ENCODE results near the gene ALMS1.

ALMS1 gene

GRCh38 chr2:73561422-73561821 is 175.8 kb downstream of the ALMS1 start:
- H3K27ac ChIP-seq = no peak overlapping the region
- TF ChIP-seq CTCF (conservative IDR thresholded peaks at IDR 0.05) (no peak), ZFX (IDR thresholded peaks at IDR 0.05) (no peak)

GRCh38 chr2:73564986-73565385 is 179.3 kb downstream of the ALMS1 start:
- H3K27ac ChIP-seq = no peak overlapping the region
- TF ChIP-seq CTCF (conservative IDR thresholded peaks at IDR 0.05) (no peak), ZFX (IDR thresholded peaks at IDR 0.05) (no peak)

GRCh38 chr2:73566288-73566878 is 180.7 kb downstream of the ALMS1 start:
- no peak overlapping the region for H3K27ac ChIP-seq
- TF ChIP-seq CTCF (conservative IDR thresholded peaks at IDR 0.05) = no peak
- no peak for TF ChIP-seq ZFX (IDR thresholded peaks at IDR 0.05)

GRCh38 chr2:73575261-73575660 is 189.6 kb downstream of the ALMS1 start:
- H3K27ac ChIP-seq = no peak overlapping the region
- TF ChIP-seq CTCF (conservative IDR thresholded peaks at IDR 0.05) (no peak), ZFX (IDR thresholded peaks at IDR 0.05) (no peak)

GRCh38 chr2:73582364-73582763 is 196.7 kb downstream of the ALMS1 start:
- no peak overlapping the region for H3K27ac ChIP-seq
- no peak for TF ChIP-seq CTCF (conservative IDR thresholded peaks at IDR 0.05)
- no peak for TF ChIP-seq ZFX (IDR thresholded peaks at IDR 0.05)

GRCh38 chr2:73588177-73588576 is 202.5 kb downstream of the ALMS1 start:
- no peak overlapping the region for H3K27ac ChIP-seq
- TF ChIP-seq CTCF (conservative IDR thresholded peaks at IDR 0.05) (no peak), ZFX (IDR thresholded peaks at IDR 0.05) (no peak)

GRCh38 chr2:73593680-73594079 is 208.0 kb downstream of the ALMS1 start:
- H3K27ac ChIP-seq = no peak overlapping the region
- TF ChIP-seq ZFX (IDR thresholded peaks at IDR 0.05) (no peak), CTCF (conservative IDR thresholded peaks at IDR 0.05) (no peak)
